SIG-M5 treated with dmso at 0.1 percent for 504 hours (cell line): ENCODE results near the gene PLXDC2.
A peak's percentile ranks its signal among the peaks of the same experiment; 100 is the strongest.

Experiments used
- DNase-seq: peaks from one replicate; lab custom pipeline; 2025; ENCODE audit not compliant: unreplicated experiment; lab: John Stamatoyannopoulos, UW

The PLXDC2 gene

DNA sequence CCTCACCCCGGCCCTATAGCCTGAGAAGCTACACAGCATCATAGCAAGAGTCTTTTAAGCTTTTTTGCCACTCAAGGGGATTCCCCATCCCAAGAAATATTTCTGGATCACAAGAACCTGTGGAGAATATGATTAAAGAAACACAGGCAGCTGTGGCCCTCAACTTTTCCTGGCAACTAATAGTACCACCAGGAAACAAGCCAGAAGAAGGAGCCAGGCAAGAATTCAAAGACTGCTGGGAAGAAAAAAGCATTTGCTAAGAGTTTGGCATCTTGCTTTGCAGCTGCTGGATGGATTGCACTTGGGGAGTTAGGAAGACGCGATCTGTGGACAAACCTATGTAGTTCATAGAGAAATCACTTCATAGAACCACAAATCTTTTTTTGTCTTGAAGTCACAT lies 437.8 kb downstream of the PLXDC2 start:
- DNase-seq = no peak

DNA sequence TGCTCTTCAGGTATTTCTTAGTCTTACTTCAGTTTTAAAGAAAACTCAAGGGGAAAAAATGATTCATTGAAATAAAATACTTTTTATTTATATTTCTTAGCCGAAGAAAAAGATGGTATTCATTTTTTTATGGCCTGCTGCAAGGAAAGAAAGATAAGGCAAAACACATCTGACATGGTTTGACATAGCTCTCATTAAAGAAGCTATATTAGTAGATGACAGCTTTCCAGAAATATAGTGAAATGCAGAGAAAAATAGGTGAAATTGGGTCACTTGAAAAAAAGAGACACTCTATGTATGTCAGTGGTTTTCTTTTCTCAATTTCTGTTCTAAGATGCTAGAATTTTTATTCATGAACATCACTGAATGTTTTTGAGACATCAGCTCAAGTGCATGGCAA lies 438.3 kb downstream of the PLXDC2 start:
- no peak for DNase-seq

DNA sequence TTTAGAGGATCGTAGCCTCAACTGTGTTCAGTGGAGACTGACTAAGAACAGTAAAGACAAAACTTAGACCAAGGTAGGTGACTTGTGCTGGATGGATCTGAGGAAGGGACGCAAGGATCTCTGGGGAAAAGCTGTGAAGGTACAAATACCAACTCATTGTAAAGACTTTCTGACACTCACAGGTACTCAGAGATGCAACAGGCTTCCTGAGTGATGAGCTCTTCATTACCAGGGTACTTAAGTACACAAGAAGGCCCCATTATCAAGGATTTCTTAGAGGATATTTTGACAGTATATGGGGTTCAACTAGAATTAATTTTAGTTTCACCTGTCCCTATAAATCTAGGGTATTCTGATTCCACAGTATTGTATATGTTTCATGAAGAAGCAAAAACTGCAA lies 440.7 kb downstream of the PLXDC2 start:
- DNase-seq = no peak

DNA sequence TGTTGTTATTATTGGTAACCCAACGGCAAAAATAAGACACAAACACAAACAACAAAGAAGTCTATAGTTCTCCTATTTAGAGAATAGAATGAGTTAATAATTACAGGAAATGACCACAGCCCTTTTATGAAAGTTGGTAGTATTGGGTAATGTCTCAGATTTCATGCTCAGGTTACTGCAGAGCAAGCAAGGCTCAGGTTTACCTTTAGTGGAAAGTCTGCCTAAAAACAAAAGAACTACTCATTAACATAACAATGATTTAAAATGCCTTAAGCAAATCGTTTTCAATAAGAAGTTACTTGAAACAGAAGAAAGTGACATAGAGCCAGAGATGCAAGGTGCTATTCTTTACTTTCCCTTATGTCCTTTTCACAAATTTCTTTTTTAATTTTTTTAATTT lies 441.2 kb downstream of the PLXDC2 start:
- no peak for DNase-seq

DNA sequence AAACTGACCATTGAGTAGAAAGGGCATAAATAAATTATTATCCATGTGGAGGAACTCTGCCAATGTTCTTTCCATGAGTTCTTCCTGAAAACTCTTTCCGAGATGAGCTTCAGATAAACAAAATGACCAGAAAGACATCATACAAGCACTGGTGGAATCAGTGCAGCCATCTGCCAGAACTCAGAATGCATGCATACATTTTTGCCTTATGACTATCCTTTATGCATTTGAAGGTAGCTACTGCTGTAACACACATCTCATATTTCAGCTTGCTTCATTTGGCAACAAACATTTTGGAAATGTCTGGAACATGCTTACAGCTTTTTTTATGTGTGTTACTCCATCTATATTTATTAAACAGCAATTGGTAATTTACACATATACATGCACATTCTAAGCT lies 448.9 kb downstream of the PLXDC2 start:
- DNase-seq = no peak

DNA sequence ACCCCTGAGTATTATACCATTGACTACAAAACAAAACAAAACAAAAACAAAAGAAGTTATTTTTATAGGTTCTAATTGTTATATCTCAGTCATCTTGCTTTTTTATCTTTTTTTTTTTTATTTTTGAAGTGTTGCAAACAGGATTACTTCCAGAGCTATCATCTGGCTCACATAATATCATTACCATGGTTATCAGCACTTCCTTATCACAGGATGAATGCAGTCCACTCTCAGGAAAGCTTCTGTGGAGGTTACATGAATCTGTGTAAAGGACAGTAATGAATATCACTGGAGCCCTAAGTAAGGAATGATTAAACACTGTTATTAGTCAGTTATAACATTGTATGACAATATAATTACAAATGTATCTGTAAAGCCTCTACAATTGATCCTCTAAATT lies 451.5 kb downstream of the PLXDC2 start:
- DNase-seq = no peak

DNA sequence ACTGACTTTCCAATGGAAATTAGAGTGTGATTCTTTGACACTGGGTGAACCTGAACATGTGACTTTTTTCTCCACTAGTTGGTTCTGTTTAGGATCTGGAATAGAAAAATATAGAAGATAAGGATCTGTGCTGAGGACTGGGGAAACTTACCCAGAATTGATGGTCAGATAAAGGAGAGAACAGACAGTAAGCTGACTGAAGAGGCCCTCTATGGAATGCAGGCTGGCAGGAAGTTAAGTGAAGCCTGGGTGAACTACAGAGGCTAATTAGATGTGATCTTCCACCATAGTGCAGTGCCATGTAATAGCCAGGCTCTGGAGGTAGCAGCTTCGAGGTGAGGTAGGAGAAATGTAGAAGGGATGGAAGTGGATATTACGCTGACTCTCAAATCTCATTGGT lies 455.3 kb downstream of the PLXDC2 start:
- DNase-seq = peak; percentile 4

DNA sequence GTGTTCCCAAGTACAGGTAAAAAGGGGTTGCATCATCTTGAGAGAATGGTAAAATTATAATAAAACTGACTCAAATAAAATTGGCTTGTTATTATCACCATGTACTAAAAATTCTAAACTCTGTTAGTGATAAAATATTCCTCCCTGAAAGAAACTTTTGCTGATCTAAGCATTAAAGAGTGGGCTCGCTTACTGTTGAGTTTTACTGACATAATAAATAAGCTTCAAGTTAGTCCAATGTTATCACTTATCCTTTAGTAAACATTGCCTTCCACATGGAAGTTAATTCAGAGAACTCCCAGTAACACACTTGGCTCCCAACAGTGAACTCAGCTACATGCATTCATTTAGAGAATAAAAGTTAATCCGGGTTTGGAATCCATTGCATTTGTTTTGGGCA lies 456.4 kb downstream of the PLXDC2 start:
- no peak for DNase-seq

DNA sequence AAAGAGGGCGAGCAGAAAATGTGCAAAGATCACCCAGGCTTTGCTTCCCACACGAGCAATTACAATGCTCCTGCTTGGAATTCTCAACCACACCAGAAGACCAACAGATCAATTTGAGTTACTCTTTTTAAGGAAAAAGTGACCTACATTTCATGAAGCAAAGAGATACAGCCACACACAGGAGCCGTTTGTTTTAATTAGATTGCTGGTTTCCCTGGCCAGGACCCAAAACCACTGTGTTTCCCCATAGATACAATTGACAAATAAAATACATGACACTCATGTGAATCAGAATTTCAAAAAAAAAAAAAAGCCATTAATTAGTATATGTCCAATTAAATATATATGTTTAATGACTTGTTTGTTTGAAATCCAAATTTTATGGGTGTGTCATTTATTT lies 458.3 kb downstream of the PLXDC2 start:
- no peak for DNase-seq

DNA sequence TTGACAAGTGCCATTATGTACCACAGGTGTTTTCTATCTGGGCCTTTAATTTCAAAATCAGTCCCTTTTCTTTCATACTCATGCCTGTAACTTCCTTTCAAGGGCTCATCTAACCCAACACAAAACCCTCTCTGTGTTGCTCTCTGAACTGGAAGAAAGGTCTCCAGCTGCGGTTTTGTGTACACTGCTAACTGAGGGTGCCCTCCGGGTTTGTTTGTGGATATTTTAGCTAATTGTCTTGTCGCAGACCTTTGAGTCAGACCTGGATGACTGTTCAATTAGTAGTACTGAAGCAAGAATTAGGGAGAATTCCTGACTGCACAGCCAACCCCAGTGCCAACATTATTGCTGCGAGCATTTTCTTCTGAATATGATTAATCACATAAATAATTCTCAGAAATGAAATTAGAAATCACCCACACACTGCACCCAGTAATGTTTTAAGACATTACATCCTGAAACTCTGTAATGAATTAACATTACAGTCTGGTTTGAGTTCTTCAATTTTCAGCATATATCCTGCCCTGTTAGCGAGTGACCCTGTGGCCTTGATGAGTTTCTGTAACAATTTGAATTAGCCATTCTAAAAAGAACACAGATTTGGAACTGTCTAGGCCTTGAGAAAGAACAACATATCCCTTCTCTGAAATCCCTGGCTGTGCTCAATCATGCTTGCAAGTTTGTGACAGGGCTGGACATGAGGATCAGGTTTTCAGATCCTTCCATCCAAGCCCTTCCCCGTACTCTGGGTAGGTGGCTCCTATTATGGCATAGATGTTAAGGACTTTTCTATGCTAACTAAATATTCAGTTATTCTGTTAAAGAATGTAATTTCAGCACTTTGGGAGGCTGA lies 460.1 kb downstream of the PLXDC2 start:
- no peak for DNase-seq

DNA sequence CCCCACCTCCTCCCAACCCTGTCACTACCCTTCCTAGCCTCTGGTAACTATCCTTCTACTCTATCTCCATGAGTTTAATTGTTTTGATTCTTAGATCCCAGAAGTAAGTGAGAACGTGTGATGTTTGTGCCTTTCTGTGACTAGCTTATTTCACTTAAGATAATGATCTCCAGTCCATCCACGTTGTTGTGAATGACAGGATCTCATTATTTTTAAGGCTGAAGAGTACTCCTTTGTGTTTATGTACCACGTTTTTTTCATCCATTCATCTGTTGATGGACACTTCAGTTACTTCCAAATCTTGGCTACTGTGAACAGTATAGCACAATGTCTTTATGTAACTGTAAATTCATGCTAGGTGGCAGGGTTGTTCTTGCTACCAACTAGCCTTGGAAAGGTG lies 461.6 kb downstream of the PLXDC2 start:
- DNase-seq = peak; percentile 8

DNA sequence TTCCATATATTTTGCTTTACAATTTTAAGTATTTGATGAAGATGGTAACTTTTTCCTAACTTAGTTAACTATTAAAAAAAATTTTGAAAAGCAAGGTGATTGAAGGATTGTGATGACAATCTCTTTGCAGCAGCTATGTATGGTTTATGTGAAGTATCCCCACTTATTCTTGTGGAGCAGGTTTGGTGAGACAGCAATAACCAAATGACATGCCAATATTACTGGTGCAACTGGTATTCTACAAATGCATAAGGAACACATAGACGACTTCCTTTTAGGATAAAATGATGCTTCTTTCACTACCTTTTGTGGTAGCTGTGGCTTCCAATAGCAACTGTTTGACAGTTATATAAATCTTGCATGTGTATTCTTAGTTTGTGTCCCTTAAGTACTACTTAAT lies 465.3 kb downstream of the PLXDC2 start:
- peak; percentile 8 for DNase-seq

DNA sequence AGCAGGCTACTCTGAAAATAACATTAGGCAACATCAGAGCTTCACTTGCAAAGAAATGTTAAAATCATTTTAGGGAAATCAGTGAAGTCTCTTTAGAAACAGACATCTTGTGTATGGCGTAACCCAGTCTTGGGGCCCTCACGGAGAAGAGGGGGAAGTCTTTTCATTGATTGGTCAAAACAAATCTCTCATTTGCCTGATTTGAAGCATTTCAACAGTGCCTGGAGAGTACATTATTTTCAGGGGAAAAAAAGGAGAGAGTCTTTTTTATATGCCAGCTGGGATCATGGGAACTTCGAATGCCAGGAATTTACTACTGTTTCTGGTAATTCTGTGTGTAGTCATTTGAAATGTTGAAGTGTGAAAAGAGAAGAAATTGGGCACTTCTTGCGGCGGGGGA lies 471.4 kb downstream of the PLXDC2 start:
- DNase-seq = no peak

DNA sequence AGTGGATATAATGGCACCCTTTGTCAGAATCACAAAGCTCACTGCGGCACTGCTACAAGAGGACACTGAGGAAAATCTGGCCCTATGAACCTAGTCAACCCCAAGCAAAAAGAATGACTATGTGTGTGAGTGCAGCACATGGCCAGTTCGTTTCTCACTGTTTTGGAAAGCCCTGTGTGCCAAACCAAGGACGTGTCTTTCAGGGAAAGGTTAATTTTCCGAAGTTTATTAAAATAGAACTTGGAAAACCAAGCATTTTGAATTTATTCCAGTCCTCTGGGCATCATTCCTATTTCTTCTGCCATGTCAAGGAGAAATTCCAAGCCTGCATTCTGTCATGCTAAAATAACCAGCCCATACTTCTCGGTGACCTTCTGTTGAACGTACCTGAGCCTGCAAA lies 471.8 kb downstream of the PLXDC2 start:
- DNase-seq = no peak

DNA sequence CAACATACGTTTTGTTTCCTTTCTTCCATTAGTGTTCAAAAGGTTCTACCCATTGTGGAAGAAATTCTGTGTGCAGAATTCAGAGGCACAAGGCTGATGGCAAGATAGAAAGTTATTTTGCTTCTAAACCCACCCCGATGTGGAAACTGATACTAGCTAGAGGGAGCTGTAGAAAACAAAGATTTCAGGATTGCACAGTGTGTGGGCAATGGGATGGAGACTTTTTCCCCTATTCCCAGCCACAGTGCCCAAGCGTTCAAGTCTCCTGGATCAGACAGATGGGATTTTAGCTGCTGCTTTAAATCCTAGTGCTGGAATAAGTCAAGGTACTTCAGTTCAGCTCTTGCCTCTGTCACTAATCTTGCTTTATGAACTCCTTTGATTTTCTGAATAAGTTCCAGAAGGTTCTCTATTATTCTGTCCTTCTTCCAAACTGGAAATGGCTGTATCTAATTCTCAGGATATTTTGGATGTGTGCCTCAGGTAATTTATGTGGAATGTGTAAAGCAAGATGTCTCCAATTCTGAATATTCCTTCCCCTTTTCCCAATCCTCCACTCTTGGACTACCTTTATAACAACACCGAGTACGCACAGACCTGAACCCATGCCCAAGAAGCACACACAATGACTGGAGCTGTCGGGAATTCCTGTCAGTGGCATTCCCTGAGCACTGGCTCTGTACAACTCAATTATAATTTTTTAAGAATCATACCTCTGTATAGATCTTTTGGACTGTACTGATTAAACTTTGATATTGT lies 473.0 kb downstream of the PLXDC2 start:
- no peak for DNase-seq

DNA sequence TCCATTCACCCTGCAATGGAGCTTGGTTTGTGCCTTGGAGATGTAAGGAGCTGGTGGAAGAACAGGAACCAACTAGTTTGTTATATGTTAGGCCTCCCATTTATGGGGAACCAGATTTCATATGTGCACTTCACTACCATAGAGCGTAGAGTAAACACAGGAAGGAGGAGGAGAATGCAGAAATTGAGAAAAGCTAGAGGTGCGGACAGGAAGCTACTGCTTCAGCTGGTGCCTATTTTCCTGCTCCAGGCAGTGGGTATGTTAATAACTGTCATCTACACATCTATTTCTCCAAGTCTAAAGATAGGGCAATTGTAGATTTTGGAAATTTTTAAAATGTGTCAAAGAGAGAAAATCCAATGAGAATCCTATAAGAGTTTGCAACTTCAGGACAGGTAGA lies 482.2 kb downstream of the PLXDC2 start:
- no peak for DNase-seq

DNA sequence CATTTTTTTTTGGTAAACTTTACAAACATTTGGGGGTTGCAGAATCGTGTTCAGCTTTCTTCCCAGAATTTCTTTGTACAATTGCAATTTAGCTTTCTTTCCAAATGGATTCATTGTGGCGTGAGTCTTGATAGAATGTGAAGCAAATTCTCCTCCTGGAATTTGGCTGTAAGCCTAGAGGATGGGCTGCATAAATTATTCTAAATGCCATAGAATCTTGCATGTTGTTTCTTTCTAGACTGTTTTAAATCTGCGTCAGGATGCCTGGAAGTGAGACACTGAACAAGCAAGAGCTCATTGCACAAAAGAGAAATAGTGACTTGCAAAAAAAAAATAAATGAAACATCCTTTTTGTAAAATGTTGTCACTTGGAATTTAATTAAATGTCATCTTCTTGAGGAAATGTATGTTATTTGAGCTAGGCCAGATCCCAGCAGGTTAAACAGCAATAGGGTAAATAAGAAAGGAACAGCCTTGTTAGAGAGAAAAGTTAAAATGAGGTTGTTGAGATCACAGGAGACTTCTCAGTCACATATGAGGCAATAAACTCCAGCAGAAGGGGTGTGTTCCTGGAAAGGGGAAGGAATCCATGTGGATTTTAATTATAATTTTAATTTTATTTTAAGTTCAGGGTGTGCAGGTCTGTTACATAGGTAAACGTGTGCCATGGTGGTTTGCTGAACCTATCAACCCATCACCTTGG lies 483.0 kb downstream of the PLXDC2 start:
- DNase-seq = no peak

DNA sequence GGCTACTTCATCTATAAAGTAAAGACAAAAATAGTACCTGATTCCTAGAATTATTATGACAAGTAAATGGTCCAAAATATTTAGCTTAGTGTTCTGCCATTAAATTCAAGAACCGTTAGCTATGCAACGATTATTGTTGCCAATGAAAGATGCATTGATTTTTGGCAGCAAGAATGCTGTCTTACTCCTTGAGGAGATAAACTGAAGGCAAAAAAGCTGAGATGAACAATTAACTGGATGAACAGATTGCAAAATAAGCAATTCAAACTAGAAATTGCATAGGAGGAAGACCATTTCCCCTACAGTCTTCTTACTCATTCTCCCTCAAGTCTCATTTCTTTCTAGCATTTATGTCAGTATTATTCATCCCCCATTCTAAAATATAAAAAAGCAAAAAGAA lies 484.5 kb downstream of the PLXDC2 start:
- DNase-seq = no peak

DNA sequence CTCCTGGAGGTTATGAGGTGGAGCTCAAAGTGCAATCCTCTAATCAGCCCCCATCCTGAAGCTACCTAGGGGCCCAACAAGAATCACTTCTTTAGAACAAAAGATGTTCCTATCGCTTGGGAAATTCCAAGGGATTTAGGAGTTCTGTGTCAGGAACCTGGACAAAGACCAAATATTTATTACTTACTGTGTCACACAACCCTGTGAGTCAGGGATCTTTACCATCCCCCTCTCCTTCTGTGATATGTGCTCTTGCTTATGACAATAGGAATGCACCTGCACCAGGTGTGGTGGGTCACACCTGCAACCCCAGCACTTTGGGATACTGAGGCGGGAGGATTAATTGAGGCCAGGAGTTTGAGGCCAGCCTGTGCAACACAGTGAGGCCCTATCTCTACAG lies 485.8 kb downstream of the PLXDC2 start:
- DNase-seq = no peak

DNA sequence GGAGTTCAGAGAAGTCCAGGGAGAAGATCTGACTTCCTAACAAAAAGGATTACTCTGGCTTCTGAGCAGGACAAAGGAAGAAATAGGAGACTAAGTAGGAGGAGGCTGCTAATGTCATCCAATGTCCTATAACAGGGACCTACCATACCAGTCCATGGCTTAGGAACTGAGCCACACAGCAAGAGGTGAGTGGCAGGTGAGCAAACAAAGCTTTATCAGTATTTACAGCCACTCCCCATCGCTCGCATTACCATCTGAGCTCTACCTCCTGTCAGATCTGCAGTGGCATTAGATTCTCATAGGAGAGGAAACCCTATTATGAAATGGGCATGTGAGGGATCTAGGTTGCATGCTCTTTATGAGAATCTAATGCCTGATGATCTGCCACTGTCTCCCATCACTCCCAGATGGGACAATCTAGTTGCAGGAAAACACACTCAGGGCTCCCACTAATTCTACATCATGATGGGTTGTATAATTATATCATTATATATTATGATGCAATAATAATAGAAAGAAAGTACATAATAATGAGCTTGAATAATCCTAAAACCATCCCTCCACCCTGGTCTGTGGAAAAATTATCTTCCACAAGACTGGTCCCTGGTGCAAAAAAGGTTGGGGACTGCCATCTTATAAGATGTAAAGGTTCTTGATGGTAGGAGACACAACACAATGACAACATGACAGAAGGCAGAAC lies 487.4 kb downstream of the PLXDC2 start:
- DNase-seq = no peak

DNA sequence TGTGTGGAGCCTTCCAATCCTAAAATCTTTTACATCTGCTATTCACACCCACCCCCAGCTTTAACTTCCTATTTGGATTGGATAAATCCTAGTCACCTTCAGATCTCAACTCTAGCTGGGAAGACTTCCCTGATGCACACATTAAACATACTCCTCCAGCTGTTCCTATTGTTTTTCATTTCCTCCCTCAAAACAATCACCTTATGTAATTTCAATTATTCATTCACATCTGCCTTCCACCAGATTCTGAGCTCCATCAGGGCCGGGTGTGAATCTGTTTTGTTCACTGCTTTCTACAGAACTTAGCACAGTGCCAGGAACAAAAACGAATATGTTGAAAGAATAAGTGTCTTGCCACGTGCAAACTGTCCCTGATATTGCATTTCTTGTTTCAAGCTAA lies 497.4 kb downstream of the PLXDC2 start:
- no peak for DNase-seq
